GM12801 (cell line): ENCODE data around the gene GXYLT2.

Experiments used
- TF ChIP-seq, protein P1 (sequence below): IDR thresholded peaks from one replicate; pipeline ENCODE4 v1.5.1; 2011; ENCODE audit warnings: control low read depth; ENCODE audit not compliant: insufficient read length; ENCODE audit errors: extremely low read depth

GXYLT2 gene

DNA sequence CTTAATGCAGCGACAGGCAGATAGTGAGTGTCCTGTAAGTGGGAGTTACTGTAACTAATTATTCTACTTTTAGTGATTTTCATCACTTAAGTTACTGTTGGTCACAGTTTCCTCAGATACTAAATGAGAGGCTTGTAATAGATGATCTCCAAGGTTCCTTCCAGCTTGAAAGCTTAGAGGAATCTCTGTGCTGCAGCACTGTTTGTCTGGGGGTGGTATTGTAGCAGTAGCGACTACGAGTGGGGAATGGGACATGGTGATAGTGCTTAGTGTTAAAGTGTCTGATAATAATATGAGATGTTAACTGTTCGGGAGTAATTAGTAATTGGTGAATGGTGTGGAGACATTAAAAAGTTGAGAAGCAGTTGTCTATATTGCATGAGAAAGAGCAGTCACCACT lies 121.2 kb downstream of the GXYLT2 start:
- TF ChIP-seq, protein P1, sequence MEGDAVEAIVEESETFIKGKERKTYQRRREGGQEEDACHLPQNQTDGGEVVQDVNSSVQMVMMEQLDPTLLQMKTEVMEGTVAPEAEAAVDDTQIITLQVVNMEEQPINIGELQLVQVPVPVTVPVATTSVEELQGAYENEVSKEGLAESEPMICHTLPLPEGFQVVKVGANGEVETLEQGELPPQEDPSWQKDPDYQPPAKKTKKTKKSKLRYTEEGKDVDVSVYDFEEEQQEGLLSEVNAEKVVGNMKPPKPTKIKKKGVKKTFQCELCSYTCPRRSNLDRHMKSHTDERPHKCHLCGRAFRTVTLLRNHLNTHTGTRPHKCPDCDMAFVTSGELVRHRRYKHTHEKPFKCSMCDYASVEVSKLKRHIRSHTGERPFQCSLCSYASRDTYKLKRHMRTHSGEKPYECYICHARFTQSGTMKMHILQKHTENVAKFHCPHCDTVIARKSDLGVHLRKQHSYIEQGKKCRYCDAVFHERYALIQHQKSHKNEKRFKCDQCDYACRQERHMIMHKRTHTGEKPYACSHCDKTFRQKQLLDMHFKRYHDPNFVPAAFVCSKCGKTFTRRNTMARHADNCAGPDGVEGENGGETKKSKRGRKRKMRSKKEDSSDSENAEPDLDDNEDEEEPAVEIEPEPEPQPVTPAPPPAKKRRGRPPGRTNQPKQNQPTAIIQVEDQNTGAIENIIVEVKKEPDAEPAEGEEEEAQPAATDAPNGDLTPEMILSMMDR = no peak

DNA sequence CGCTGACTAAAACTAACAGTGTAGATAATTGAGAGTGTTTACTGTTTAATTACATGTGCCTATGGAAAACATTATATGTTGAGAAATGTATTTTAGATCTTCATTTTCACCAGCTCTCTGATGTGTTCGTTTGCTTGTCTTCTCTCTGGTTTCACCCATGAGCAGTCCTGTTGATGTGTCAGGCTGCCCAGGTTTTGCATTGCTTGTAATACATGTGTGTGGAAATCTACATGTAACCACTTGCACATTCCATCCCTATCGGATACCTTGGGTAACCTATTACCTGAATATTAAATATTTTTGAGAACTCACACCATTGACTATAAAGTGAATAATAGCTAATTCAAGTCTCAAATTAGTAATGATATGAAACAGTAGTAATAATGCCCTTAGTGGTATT lies 121.9 kb downstream of the GXYLT2 start:
- TF ChIP-seq, protein P1 = no peak

DNA sequence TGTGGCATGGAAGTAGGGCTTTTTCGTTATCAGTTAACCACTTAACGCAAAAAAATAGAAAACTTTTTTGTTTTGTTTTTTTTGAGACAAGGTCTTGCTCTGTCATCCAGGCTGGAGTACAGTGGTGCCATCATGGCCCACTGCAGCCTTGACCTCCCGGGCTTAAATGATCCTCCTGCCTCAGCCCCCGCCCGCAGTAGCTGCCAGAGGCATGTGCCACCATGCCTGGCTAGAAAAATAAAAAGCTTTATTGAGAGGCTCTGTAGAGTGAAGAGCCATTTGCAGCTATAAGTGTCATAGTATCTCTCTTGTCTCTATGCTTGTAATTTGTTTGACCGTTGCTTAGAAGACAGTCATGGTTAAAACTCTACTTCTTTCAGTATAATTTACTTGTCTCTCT lies 122.3 kb downstream of the GXYLT2 start:
- TF ChIP-seq, protein P1 = no peak

DNA sequence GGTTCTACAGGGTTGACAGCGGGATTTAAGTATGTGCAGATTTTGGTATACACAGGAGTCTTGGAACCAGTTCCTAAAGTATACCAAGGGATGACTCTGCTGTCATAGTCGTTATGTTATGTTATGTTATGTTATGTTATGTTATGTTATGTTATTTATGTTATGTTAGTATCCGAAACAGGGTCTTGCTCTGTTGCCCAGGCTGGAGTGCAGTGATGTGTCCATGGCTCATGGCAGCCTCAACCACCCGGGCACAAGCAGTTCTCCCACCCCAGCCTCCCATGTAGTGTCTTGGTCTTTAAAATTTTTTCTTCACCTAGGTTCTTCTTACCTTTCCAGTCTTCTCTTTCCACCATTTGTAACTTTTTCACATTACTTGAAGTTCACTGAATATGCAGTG lies 130.5 kb downstream of the GXYLT2 start:
- TF ChIP-seq, protein P1 = no peak

DNA sequence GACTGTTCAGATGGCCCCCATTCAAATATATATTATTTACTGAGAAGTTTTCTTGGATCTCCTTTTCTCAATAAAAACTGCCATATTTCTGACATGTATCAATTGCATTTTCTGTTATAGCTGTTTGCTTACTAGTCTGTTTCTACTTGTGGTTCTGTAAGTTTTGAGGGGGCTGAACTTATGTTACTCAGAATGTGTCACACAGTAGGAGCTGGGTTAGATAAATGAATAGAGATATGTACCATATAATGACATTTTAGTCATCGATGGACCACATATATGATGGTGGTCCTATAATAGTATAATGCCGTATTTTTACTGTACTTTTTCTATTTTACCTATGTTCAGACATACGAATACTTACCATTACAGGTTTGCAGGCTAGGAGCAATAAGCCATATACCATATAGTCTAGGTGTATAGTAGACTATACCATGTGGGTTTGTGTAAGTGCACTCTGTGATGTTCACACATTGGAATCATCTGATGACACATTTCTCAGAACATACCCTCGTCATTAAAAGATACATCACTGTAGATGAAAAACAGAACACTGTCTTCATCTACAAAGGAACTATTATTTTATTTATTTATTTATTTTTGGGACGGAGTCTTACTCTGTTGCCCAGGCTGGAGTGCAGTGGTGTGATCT lies 131.1 kb downstream of the GXYLT2 start:
- TF ChIP-seq, protein P1 = no peak

DNA sequence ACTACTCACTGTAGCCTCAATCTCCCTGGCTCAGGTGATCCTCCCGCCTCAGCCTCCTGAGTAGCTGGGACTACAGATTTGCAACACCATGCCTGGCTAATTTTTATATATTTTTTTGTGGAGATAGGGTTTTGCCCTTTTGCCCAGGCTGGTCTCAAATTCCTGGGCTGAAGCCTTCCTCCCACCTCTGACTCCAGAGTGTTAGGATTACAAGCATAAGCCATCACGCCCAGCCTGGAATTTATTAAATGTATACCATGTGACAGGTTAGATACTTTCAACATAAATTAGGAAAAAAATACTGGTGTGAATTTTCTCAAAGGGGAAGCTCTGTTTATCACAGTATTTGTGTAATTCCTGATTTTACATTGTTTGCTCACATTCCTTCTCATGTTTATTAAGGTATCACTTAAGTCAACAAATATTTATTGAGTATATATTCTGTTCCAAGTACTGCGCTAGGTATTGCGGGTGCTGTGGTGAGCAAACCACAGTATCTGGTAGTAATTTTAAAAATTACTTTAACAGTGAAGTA lies 133.5 kb downstream of the GXYLT2 start:
- TF ChIP-seq, protein P1 = no peak

DNA sequence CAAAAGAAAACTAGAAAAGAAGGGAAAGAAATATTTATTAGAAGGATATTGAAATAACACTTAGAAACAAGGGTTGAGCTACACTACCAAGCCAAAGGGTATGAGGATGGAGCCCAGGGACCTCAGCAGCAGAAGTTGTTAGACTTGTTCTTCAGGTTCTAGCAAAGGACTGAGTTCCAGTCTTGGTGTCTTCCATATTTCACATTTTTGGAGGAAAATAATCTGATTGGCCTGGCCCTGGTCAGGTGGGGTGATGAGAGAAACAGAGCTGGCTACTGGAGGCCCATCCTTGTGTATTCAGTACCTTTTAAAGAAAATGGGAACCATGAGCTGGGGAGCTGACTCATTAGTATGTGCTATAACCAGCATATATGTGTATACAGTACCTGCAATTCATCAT lies 137.0 kb downstream of the GXYLT2 start:
- TF ChIP-seq, protein P1 = no peak
